ENCODE data around the gene IRF2.

IRF2 gene

DNA sequence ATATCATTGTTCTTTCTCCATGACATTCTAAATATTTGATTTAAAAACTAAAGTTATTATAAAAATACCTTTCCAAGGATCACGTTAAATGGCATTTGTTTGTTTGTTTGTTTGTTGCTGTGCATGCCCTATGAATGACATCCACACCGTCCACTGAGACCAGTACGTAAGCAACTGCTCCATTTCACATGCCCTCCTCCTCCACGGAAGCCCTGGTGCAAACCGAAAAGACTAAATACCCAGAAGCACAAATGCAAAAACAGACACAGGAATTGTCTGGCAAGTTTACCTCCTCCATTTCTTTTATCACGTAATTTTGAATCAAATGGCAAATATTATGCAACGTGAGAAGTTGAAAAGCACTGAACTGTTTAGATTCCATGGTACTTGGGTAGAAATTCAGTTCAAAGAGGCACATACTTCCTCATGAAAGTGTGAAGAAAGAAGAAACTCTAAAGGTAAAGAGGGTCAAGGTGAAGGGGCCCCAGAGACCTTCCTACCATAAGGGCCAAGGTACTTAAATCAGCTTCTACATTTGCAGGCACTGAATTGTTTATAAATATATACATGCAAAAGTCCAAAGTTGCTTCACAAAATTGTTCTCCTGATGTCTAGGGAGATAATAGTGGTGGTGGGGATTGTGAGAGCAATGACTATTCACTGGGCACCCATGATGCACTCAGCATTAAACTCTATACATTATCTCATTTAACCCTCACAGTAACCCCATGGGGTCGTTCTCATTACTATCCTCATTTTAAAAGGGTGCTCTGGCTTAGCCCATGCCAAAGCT lies 23.4 kb downstream of the IRF2 start:
- DNase-seq (ENCODE audit: low read depth in 2 of 2, low spot score in 1 of 2): no peak

DNA sequence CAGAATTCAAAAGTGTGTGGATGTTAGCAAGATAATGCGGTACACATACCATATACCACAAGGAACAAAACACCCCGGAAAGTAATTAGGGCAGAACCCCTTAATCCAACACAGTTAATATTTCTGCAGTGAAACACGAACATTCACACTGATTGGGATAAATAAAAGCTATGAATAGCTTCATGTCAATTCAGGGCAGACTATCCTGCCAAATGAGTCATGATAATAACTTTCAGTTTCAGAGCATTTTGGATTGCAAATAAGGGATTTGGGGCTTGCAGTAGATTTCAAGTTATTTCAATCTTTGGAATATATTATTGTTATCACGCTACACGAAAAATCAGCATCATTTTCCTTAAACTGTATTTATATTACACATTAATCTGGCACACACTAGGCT lies 24.3 kb downstream of the IRF2 start:
- DNase-seq (ENCODE audit: low read depth in 2 of 2, low spot score in 1 of 2): no peak

DNA sequence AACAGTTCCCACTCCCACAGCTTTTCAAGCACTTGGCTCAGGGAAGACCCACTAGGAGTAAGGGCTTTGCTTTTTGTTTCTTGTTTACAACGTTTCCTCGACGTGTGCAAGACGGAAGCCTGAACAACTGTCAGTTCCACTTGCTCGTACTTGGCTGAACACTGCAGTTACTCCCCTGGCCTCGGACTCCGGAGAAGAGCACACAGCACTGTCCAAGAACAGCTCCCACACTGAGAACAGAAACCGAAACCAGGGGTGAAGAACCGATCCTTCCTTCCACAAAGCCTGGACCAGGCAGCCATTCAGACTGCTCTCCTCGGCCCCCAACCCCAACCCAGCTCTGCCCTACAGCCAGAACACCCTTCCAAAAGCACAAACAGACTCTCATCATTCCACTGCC lies 25.5 kb downstream of the IRF2 start:
- no peak for DNase-seq (ENCODE audit: low read depth in 2 of 2, low spot score in 1 of 2)

DNA sequence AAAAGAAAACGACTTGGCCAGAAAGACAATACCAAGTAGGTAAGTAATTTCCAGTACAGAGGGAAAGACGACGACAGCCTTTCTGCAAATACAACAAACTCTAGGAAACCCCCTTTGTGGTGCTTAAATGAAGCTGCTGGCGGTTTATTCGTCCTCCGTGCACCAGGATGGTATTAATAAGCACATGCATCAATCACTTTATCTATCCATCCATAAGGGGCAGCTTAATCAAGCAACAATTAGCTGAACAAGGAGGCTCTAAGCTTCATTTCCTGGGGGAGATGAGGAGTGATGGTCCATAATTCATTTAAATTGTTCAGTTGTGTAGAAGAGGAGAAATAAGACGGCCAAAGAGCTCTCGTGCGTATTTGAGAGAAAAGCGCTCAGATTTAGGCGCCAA lies 26.2 kb downstream of the IRF2 start:
- no peak for DNase-seq (ENCODE audit: low read depth in 2 of 2, low spot score in 1 of 2)

DNA sequence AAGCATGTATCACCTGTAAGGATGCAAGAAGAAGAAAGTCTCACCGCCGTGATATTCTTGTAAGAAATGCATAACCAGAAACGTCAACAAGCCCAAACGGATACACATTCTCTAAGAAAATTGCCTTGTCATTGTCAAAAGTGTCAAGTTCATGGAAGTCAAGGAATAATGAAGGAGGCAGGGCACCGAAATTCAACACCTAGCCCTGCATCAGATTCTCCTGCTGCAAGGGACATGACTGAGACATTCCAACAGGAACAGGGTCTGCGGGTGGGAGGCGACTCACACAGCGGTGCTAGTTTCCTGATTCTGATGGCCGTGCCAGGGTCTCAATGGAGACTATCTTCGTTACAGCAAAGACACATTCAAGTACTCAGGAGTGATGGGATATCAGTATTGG lies 26.7 kb downstream of the IRF2 start:
- no peak for DNase-seq (ENCODE audit: low read depth in 2 of 2, low spot score in 1 of 2)

DNA sequence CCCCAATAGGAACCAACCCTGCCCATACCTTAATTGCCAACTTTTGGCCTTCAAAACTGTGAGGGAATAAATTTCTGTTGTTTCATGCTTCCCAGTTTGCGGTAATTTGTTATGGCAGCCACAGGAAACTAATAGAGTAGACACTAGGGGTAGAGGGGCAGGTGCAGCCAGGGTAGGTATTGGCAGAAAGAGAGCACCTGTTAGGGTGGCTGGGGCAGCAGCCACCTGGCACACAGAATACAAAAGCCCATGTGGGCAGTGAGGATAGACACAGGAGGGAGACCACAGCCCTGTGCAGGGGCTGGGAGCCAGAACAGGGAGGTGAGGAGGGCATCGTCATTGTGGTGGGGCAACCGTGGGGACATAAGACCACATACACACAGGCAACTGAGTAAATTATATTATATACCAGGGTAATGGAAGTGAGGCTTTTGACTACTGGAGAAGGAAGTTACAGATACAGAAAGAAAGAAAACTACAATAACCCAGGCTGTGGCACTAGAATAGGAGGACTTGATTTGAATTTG lies 28.2 kb downstream of the IRF2 start:
- no peak for DNase-seq (ENCODE audit: low read depth in 2 of 2, low spot score in 1 of 2)

DNA sequence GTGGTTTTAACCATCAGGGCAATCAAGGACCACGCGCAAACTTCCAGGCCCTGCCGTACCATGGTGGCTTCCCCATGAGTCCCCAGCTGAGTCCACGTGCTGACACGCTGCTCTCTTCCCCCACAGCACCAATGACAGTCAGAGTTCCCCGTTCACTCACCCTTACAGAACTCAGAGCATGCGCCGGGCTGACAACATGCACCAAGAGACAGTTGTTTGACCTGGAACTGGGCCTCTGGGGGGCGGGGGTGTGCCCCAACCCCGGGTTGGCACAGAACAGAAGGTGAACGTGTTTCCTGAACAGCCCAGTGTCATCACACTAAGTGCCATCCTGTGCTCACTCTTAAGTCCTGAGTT lies 29.4 kb downstream of the IRF2 start:
- DNase-seq (ENCODE audit: low read depth in 2 of 2, low spot score in 1 of 2): no peak

DNA sequence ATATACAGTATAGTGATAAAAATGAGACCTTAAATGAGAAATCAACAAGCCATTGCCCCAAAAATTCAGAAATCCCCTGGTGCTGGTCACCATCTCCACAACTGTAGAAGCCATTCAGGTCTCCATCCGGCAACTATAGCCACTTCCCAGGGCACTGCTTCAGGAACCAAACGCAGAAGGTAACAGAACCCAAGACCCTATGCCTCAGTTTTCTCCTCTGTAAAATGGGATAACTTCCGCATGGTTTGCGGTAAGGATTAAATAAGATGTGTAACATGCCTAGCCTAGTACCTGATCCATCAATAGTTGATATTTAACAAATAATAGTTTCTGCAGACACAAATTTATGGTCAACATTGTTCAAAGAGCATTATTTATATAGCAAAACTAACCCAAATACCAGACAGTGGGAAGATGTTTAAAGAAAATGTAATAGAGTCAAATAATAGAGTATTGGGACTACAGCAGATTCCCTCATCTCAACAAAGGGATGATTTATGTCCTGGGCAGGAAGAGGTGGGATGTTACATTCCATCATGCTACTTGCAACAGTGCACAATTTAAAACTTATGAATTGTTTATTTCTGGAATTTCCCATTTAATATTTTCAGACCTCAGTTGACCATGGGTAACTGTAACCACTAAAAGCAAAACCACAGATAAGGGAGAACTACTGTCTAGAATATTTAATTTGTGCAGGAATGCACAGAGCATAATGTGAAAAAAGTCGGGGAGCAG lies 30.0 kb downstream of the IRF2 start:
- no peak for DNase-seq (ENCODE audit: low read depth in 2 of 2, low spot score in 1 of 2)

DNA sequence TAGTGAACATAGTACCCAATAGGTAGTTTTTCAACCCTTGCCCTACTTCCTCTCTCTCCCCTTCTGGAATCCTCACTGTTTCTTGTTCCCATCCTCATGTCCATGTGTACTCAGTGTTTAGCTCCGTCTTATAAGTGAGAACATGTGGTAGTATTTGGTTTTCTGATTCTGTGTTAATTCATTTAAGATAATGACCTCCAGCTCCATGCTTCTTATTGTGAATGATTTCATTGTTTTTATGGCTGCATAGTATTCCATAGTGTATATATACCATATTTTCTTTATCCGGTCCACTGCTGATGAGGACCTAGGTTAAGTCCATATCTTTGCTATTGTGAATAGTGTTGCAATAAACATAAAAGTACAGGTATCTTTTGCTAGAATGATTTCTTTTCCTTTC lies 31.0 kb downstream of the IRF2 start:
- DNase-seq (ENCODE audit: low read depth in 2 of 2, low spot score in 1 of 2): no peak

DNA sequence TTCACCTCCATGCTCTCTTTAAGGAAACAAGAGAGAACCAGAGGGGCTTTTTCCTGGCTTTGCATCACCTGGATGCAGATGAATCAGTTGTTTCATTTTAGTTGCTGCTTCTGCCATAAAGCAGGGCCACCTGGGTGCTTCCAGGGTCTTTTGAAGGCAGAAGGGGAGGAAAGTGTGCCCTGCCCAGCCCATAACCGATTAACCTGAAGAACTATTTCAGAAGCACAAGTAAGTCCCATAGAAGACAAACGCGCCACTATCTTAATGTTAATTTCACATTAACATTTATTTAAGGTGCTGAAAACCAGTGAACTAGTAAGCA lies 32.1 kb downstream of the IRF2 start:
- DNase-seq (ENCODE audit: low read depth in 2 of 2, low spot score in 1 of 2): no peak

DNA sequence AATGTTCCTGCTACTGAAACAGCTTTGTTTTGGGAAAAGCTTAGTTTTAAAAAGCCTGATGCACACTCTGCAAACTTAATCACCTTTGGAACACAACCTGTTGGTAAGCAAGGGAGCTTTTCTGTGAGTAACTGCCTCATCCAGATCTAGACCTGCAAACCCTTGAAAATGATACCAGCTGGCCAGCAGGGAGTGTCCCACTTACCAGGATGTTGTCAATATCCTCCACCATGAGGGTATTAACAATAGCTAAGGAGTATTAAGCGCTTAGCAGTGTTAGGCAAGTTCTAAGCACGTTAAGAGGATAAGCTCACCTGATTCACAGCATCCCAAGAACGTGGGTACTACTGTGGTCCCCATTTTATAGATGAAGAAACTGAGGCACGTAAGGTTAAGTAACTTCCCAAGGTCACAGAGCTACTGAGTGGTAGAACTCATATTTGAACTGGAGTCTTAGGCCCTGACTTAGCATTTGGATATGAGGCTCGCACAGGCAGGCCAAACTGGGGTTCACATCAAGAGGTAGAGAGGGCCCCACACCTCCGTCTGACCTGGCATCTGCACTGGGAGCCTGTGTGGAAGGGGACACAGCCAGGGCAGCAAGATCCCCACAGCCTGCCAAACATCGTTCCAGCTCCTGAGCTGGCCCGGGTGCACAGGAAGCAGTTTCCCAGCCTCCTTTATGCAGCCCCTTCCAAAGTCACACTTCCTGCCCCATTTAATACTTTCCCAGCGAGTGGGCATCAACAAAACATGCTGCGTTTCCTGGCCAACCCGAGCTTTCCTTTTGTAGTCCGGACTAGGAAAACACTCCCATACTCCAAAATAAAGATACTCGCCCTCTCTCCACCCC lies 32.7 kb downstream of the IRF2 start:
- DNase-seq (ENCODE audit: low read depth in 2 of 2, low spot score in 1 of 2): no peak

DNA sequence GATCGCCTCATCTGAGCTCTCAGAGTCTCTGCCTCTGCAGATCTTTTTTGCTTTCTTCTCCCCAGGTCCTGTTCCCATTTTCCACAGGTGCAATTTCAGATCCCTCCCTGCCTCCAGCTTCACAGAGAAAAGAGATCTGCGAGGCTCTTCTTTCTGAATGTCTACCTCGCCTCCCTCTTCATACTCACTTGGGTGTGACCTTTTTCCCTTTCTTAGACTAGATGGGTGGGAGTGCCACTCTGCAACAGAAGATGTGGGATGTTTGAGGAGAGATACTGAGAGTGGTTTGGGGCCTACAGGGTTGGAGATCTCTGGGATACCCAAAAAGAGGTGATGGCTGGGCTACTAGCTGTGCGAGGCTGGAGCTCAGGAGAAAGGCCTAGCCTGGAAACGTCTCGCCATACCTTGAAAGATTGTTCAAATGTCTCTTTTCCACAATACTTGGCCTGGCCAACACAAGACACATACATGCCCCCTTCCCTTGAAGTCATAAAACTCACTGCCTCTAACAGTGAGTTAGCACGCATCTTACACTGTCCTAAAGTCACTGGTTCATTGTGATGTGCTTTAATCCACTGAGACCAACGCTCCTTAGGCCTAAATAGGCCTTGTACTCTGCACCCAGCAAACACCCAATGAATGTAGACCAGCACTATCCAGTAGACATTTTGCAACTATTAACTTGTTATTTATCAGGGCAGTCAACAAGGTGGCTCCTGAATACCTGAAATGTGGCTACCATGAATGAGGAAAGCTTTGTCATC lies 33.6 kb downstream of the IRF2 start:
- no peak for DNase-seq (ENCODE audit: low read depth in 2 of 2, low spot score in 1 of 2)

DNA sequence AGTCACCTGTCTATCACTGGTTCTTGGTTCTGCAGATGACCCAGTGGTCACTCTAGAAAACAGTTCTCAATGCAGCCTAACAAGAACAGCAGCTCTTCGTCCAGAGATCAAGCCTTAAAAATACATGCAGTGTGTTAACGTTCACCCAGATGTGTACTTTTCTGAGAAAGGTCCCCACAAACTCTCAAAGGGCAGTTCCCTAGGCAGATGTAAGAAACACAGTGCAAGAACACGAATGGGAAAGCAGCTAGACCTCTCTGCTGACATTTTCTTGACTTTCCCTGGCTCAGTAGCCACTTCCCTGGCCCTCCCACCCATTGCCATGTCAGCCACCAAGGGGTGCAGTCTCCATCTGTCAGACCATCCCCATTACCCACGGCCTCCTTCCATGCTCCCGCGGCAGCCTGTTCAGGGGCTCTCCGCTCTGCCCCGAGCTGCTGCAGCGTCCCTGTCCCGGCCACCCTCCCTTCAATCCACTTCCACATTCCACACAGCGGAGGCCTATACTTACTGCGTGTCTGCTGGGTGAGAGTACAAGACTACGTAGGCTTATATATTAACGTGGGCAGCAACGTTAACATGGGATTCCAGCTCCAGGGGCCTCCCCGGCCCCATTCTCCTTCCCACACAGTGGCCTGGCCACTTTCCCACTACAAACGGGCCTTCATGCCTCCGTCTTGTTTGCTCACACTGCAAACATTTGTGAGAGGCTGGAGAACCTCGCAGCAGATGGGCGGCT lies 34.3 kb downstream of the IRF2 start:
- no peak for DNase-seq (ENCODE audit: low read depth in 2 of 2, low spot score in 1 of 2)

DNA sequence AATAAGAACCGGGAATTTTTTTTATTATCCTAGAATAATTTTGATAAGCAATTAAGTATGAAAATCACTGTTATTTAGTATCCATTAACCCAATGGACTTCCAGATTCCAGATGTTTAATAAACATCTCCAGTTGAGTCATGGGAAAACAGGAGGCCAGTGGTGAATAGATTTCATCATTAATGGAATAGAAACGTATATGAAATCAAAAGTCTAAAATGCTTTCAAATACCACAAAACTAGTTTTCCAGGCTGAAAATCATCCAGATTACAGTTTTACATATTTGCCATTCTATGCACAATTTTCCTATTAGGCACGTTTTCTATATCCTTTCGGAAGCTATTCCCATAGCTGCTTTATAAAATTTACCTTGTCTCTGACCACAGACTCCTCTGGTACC lies 35.0 kb downstream of the IRF2 start:
- DNase-seq (ENCODE audit: low read depth in 2 of 2, low spot score in 1 of 2): no peak

DNA sequence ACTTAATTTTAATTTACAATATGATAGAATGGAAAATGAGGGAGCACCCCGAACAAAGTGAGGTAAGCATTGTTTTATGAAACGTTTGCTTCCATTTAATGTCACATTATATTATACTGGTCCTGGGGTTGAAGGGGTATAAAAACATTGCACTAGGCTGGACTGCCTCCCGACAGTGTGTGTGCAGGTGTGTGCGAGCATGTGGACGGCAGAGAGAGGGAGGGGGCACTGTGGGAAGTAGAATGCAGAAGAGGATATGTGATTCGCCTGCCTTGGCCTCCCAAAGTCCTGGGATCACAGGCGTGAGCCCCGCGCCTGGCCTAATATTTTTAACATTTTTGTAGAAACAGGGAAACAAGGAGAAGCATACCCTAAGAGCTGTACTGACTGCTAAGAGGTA lies 36.0 kb downstream of the IRF2 start:
- no peak for DNase-seq (ENCODE audit: low read depth in 2 of 2, low spot score in 1 of 2)

DNA sequence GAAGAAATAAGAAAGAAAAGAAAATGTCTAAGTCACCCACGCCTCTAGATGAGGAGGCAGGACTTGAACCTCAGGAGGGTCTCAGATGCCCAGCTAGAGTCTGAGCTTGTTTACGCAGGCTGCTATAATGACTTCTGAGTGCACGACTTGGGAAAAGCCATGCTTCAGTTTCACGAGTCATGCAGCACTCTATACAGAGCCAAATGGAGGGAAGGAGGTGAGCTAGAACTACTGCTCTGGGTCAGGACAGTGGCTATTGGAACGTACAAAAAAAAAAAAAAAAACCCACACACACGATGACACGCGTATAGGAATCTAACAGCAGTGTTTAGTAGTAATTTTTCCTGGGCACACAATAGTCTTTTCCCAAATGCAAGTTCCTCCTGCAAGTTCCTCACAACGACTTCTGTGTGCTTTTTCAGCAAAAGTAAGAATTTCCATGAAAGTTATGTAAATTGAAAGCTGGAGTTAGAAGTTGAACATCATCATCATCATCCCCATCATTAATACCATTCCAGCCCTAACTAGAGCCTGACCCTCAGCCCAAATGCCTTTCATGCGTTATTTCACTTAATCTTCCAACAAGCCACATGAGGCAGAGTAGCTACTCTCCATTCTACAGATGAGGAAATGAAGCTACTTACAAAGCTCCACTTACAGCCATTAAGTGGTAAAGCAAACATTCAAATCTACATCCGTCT lies 36.6 kb downstream of the IRF2 start:
- DNase-seq (ENCODE audit: low read depth in 2 of 2, low spot score in 1 of 2): no peak

DNA sequence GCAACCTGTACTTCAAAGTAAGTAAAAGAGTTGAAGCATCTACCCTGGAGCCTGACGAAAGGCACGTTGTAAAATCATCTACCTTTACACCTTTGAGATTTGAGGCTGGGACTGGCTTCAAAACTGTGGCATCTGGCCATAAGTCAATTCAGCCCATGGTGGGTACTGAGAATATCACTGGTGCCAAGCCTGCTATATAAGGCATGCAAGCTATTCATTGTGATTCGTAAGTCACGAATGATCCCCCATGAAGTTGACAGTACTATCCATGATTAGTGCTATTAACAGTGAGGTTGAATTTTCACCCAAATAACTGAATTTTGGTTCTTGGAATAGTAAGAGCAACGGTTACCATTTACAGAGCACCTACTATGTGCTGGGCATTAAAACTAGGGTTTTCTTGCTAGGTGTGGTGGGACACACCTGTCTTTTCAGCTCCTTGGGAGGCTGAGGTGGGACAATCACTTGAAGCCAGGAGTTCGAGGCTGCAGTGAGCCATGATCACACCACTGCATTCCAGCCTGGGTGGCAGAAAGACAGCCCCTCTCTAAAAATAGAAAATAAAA lies 39.8 kb downstream of the IRF2 start:
- no peak for DNase-seq (ENCODE audit: low read depth in 2 of 2, low spot score in 1 of 2)

DNA sequence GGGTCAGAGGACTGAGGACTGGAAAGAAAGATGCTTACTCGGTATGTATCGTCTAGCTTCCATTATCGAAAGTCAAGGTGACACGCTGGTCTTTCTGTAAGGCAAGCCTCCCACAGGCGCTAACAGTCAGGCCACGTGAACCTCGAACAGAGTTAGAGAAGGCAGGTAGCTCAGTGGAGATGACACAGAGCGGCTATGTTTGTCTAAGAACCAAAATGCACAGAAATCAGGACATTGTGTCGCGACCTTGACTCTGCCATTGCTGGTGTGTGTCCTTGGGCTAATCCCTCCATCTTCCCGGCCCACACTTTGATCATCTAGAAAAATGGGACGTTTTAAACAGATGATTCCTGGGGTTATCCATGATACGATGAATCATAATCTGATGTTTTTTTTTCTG lies 40.3 kb downstream of the IRF2 start:
- DNase-seq (ENCODE audit: low read depth in 2 of 2, low spot score in 1 of 2): no peak

DNA sequence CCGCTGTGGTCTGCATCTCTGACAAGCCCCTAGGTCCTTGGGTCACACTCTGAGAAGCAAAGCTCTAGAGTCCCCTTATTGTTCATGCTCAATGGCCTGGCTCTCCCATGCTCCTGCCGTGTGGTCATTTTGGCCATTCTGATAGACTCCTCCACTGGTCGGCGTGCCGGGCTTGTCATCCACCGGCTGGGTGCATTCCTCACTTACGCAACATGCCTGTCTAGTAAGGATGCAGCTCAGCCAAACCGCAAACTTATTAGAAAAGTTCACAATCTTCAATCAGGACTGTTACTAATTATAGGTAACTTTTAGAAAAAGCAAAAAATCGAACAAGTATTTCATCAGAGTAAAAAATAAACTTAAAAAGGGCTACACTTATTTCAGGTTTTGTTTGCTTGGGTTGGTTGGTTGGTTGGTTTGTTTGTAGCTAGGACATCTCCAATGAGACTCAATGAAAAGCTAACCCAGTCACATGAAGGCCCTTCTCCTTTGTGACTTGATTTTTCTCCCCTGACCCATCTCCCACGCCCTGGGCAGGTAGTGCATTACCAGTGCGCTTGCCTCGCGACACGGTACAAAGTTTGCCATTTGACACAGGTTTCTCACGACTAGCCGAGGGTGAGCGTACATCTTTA lies 41.0 kb downstream of the IRF2 start:
- DNase-seq (ENCODE audit: low read depth in 2 of 2, low spot score in 1 of 2): no peak
